ENCODE data around the gene CLEC3A.
"Not testable (repeated sequence)": the region's sequence is repeated elsewhere in the genome, so short reads cannot be mapped to it uniquely, and the experiment has no call there.

CLEC3A gene

GRCh38 chr16:78035012-78035411 lies 12.7 kb downstream of the CLEC3A start:
- DNase-seq, result no peak

DNA sequence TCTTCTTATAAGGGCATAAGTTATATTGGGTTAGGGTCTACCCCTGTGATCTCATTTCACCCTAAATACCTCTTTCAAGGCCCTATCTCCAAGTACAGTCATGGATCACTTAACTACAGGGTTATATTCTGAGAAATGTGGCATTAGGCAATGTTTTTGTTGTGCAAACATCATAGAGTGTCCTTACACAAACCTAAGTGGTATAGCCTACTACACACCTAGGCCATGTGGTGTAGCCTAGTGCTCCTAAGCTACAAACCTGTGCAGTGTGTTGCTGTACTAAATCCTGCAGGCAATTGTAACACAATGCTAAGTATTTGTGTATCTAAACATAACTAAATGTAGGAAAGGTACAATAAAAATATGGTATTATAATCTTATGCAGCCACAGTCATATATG lies 18.0 kb downstream of the CLEC3A start:
- no peak for DNase-seq

GRCh38 chr16:78045865-78046581 lies 23.7 kb downstream of the CLEC3A start:
- DNase-seq, result peak; percentile 8

DNA sequence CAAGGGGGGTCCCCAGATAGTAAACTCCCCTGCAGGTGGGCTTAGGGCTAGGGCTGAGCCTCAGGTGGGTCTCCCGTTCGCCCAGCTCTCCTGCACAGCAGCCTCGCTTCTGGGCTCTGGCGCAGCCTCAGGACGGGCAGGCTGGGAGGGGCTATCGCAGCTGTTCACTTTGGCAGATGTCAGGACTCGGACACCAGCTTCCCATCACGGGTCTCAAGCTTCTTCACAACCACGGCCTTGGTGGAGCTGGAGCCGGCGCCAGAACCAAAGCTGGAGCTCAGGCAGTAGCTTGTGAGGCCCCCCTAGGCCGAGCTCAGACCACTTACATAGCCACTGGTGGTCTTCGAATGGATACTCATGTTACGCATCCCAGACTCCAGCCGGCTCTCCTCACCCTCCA lies 26.0 kb downstream of the CLEC3A start:
- DNase-seq, result no peak

DNA sequence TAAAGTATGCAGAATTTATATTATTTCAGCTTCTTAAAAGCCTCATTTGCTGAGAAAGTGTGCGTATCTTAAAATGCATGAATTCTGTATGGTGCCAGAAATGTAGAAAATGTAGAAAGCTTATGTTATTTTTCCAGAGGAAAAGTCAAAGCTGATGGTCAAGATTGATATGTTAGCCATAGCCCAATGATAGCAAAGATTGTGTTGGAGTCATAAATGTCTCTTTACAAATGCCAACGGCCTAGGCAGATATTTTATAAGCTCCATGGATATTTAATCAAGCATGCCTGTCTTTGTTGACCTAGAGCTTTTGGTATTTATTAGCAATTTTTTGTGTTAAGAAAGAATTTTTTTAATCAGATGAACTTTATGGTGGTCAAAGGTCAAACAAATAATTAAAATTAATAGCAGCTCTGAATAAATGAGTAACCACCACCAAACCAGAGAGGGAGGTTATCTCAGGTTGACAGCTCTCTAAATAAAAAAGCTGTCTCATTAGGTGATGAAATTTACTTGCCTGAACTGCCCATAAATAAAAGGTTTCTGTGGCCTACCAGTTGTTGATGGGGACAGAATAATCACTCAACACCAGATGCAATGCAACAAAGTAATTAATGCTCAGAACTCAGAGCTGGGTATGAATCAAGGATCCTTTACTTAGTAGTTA lies 28.5 kb downstream of the CLEC3A start:
- DNase-seq, result no peak

GRCh38 chr16:78057803-78058564 lies 35.6 kb downstream of the CLEC3A start:
- no peak for DNase-seq

DNA sequence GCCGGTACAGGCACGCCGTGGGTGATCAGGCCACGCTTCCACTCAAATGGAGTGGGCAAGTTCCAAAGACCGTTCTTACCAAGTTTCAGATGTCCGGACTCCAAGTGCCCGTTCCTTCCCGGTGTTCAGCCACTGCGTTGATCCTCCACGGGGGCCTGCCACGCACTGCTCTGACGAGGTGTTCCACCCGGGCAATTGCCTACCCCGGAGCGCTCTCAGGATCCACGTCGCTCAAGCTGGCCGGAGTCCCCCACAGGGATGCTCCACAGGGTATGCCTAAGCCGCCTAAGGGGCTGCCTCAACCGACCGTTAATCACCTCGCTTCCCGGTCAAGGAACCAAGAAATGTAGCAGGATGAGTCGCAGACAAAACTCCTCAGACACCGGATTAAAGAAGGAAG lies 37.5 kb downstream of the CLEC3A start:
- DNase-seq, result not testable (repeated sequence)

DNA sequence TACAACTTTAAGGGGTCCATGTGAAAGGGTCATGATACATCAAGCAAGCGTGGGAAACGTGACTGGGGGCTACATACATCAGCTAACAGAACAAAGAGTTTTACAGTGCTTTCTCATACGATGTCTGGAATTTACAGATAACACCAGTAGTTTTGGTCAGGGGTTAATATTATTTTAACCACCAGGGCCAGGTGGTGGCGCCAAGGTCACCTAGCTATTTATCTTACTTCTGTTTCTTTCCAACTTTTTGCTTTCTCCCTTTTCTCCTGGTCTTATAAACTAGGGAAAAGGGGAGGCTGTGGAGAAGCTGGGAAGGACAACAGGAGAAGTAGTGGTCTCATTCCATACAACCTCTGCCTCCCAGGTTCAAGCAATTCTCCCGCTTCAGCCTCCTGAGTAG lies 37.9 kb downstream of the CLEC3A start:
- no peak for DNase-seq

- DNase-seq, result no peak
Measured at GRCh38 chr16:78060809-78061208, 38.5 kb downstream of the CLEC3A start.

DNA sequence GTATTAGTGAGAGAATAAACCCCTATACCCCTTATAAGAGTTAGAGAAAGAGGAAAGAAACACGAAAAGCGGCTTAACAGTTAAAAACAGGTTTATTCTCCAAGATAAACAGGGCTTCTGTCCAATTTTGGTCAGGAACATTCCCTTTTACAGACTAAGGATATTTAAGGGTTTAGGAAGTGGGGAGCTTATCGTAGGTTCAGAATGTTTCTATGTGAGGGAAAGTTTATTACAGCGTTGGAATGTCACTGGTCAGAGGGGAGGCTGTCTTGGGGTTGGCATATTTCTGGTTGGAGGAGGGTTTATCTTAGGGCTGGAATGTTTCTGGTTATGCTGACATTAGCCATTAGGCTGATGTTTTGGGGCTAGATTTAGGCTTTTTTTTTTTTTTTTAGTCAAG lies 43.0 kb downstream of the CLEC3A start:
- no peak for DNase-seq

DNA sequence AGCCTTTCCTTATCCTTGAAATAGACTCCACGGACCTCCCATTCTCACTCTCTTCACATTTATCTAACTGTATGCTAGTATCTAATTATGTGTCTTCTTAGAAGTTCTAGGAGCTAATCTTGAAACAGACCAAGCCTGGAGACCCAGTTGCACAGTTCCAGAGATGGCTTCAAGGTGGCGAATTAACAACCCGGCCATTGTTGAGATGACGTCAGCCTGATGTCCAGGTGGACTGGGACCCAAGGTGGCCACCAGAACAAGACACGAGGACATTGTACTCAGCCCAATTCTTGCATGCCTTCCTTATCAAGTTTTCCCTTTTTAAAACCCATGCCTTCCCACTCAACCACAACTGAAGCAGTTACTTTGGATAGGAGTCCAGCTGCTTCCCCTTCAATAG lies 47.6 kb downstream of the CLEC3A start:
- no peak for DNase-seq

DNA sequence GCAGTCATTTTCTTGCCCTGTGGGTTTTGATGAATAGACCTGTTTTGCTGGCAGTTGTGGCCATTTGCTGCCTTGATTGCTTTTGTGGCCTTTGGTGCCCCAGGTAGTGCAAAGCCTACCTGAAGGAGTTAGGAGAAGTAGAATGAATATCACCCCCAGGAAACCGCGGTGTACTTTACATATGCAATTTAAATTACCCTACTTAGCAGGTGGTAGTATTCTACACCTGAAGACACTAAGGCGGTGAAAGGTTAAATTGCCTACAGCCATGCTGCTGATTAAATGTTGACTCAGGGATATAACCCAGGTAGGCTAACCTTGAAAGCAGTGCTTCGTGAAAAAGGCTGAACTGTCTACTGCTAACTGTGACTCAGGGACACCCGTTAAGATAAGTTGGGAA lies 49.9 kb downstream of the CLEC3A start:
- no peak for DNase-seq

GRCh38 chr16:78075800-78076199 lies 53.5 kb downstream of the CLEC3A start:
- no peak for DNase-seq

DNA sequence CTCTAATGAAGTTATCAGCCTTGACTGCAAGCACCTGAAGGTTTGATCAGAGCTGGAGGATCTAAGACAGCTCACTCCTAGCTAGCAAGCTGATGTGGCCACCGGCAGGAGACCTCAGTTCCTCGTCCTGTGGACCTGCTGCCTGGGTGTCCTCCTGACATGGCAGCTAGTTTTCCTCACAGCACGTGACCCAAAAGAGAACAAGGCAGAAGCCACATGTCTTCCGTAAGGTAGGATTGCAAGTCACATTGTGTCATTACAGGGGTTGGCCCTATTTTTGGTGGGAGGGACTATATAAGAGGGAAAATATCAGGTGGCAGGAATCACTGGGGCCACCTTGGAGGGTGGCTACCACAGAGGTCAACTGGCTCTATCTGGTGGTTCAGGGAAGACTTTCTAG lies 59.0 kb downstream of the CLEC3A start:
- no peak for DNase-seq

Data from OCI-M1 (cell line).